Measurements from ENCODE around the gene NKPD1. TPM values are rescaled to one million over a fixed set of nuclear protein-coding genes. Genes with fewer than 3 reads are reported as not detected.
A peak's percentile ranks its signal among the peaks of the same experiment; 100 is the strongest.

NKPD1 gene
- total and polyA plus RNA-seq, 9 of the 15 experiments (the other 6 are each of a cell fraction or from before 2014, with no cell fraction given) = 0.03 to 0.09 (median 0.04) TPM; not detected in 5

DNA sequence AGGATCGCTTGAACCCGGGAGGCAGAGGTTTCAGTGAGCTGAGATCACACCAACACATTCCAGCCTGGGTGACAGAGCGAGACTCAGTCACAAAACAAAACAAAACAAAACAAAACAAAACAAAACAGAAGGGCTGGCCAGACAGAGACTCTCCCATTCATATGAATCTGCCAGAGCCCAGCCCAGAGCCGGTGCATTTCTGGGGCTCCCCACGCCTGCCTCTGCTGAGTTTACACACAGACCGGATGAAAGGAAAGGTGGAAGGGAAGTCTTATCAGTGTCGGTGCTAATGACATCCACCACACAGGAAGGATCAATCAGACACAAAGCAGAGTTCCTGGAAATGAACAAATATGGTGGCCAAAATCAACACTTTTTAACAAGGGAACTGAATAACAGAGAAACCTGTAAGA is 10.4 kb upstream of the NKPD1 start:
- ATAC-seq (peak; percentile 76), DNase-seq (ENCODE audit: extremely low read depth in 1 of 4, low spot score in 3 of 4) (peak in 2 of 4 experiments; percentile 54 to 77), FAIRE-seq (peak; percentile 87)
- H3K9ac ChIP-seq (ENCODE audit: insufficient read depth in 1 of 2, low read depth in 2 of 2, low read length in 2 of 2) = peak overlapping the region; percentile 53 to 54; a peak in 3 of 4 replicates
- peak overlapping the region; percentile 54 for H3K4me2 ChIP-seq (ENCODE audit: insufficient read depth, low read length)
- CTCF ChIA-PET (ENCODE audit: low intra/inter-chr PET ratio) = no interaction called here
- peak overlapping the region; percentile 67 for H2AFZ ChIP-seq (ENCODE audit: low read depth, low read length)
- H3K36me3 ChIP-seq (ENCODE audit: control insufficient read depth, insufficient read depth, low read length) = no peaks in the 10 kb centered on the region
- peak overlapping the region; percentile 67 for H3K27ac ChIP-seq (ENCODE audit: extremely low read depth, low read depth, low read length)
- in situ Hi-C loops (cut with MboI) = no loop called here
- peaks cover 14% of the 10 kb centered on the region; the same call in 2 of the 3 replicates for H3K79me2 ChIP-seq (ENCODE audit: control insufficient read depth, insufficient read depth, low read length)
- peaks cover 41 to 47% of the 10 kb centered on the region in 2 experiments for H3K4me1 ChIP-seq (replicated peaks in 1 of 2; ENCODE audit: control insufficient read depth in 2 of 2, insufficient read depth in 2 of 2, low read length in 2 of 2)
- intact Hi-C loops (cut with micrococcal nuclease) = no loop called here
- H4K20me1 ChIP-seq (replicated peaks; ENCODE audit: control insufficient read depth, insufficient read depth, low read length) = peaks cover 4% of the 10 kb centered on the region; the same call in 1 of the 2 replicates
- no peaks in the 10 kb centered on the region for H3K27me3 ChIP-seq (ENCODE audit: control insufficient read depth in 2 of 2, insufficient read depth in 2 of 2, low read length in 2 of 2)
- no peaks in the 10 kb centered on the region for H3K9me1 ChIP-seq (ENCODE audit: control insufficient read depth, insufficient read depth, low read length)
- H3K9me3 ChIP-seq (replicated peaks; ENCODE audit: control insufficient read depth, insufficient read depth, low read depth, low read length) = no peaks in the 10 kb centered on the region
- BruUV-seq (replicated peaks) = no TSS peak
- 2% methylated on average over 7 of the region's 7 CpGs for WGBS (ENCODE audit: insufficient coverage, low coverage, missing lambda C conversion rate)
- POLR2A ChIA-PET = interaction anchor here (0.6 to 2.2 kb wide), 5 partner anchors 10 to 403 kb away, joined by 3 to 8 read pairs (median 4); partner anchors contain the start of gene FOSB
- peak overlapping the region; percentile 10; the same call in 1 of the 2 replicates for H3K4me3 ChIP-seq
- TF ChIP-seq HDAC2 (IDR thresholded peaks at IDR 0.05) (0 out of 2 replicates have a peak, but pooled peaks have one; percentile 34), ASH1L (IDR thresholded peaks at IDR 0.05; ENCODE audit: borderline replicate concordance, low read depth, partially characterized antibody) (no peak), EP300 (IDR thresholded peaks at IDR 0.05; ENCODE audit: low read length) (peak; percentile 75), CBFA2T3 (IDR thresholded peaks at IDR 0.05) (peak; percentile 71), ZEB2 (IDR thresholded peaks at IDR 0.05) (peak; percentile 80), KDM1A (IDR thresholded peaks at IDR 0.05) (peak in 1 of 2 experiments; percentile 46; a peak in 2 of 4 replicates), GABPA (tag; conservative IDR thresholded peaks at IDR 0.05; ENCODE audit: low read depth) (peak; percentile 61), TEAD1 (CRISPR knock-in tag; IDR thresholded peaks at IDR 0.05) (peak in 1 of 2 experiments; percentile 74; a peak in 1 of 4 replicates), FOXP4 (CRISPR knock-in tag; IDR thresholded peaks at IDR 0.05; ENCODE audit: borderline replicate concordance) (no peak), SRSF9 (IDR thresholded peaks at IDR 0.05; ENCODE audit: borderline replicate concordance, low read depth, low read length) (no peak), GATA2 (CRISPR knock-in tag; IDR thresholded peaks at IDR 0.05) (peak; percentile 38; the same call in 1 of the 2 replicates), HDAC1 (IDR thresholded peaks at IDR 0.05) (peak in 1 of 2 experiments; percentile 71; a peak in 1 of 4 replicates), NRF1 (conservative IDR thresholded peaks at IDR 0.05 in 1 of 2, IDR thresholded peaks at IDR 0.05 in 1 of 2) (peak in 1 of 2 experiments; percentile 39; a peak in 1 of 4 replicates), STAT5A (IDR thresholded peaks at IDR 0.05; ENCODE audit: borderline replicate concordance, low read length) (peak; percentile 52; the same call in 1 of the 2 replicates)
- TF ChIP-seq, protein P1, sequence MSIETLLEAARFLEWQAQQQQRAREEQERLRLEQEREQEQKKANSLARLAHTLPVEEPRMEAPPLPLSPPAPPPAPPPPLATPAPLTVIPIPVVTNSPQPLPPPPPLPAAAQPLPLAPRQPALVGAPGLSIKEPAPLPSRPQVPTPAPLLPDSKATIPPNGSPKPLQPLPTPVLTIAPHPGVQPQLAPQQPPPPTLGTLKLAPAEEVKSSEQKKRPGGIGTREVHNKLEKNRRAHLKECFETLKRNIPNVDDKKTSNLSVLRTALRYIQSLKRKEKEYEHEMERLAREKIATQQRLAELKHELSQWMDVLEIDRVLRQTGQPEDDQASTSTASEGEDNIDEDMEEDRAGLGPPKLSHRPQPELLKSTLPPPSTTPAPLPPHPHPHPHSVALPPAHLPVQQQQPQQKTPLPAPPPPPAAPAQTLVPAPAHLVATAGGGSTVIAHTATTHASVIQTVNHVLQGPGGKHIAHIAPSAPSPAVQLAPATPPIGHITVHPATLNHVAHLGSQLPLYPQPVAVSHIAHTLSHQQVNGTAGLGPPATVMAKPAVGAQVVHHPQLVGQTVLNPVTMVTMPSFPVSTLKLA (conservative IDR thresholded peaks at IDR 0.05) = 0 out of 4 replicates have a peak, but pooled peaks of 1 of the 2 experiments have one; percentile 53

Data from K562 (cell line).